K562 (cell line): Measurements from ENCODE around the gene MYO3B.

Experiments used
- EGR1 ChIP-seq: fragments of 450-650 bp; conservative IDR thresholded peaks from 2 replicates; pipeline ENCODE4 v1.6.1; 2017; ENCODE audit warnings: mild to moderate bottlenecking
- JUND ChIP-seq, 2 experiments: IDR thresholded peaks; 2 replicates in 1 of 2; 3 replicates in 1 of 2; pipeline ENCODE4 v1.6.1; 2011; ENCODE audit warnings: borderline replicate concordance in 2 of 2, low read depth in 2 of 2, low read length in 2 of 2, improper control_type of control experiment in 1 of 2, missing biosample characterization in 1 of 2, missing genetic modification characterization in 1 of 2, missing genetic modification reagents in 1 of 2
- PKNOX1 ChIP-seq: fragments of 450-650 bp; IDR thresholded peaks from 2 replicates; pipeline ENCODE4 v1.6.1; 2016
- RNF219 ChIP-seq: fragments of 250-450 bp; sonication (Bioruptor Pico); IDR thresholded peaks from 2 replicates; pipeline ENCODE4 v1.5.0; 2022; ENCODE audit warnings: mild to moderate bottlenecking
- SP2 ChIP-seq: IDR thresholded peaks from 2 replicates; pipeline ENCODE4 v1.6.1; 2011; ENCODE audit warnings: mild to moderate bottlenecking, low read depth, low read length, moderate library complexity; ENCODE audit not compliant: poor library complexity, severe bottlenecking; ENCODE audit errors: extremely low read depth
- ZEB2 ChIP-seq: fragments of 450-650 bp; IDR thresholded peaks from 2 replicates; pipeline ENCODE4 v1.6.1; 2016
- ZNF695 ChIP-seq: fragments of 450-650 bp; formaldehyde crosslinking; IDR thresholded peaks from 2 replicates; pipeline ENCODE4 v1.4.0; 2020; ENCODE audit warnings: mild to moderate bottlenecking, moderate library complexity
- TF ChIP-seq, protein P1 (sequence below): fragments of 450-650 bp; IDR thresholded peaks from 2 replicates; pipeline ENCODE4 v1.7.1; 2018; ENCODE audit warnings: mild to moderate bottlenecking, low read depth; ENCODE audit not compliant: partially characterized antibody

GRCh38 chr2:170446078-170446477, 268.1 kb downstream of the MYO3B start:
- TF ChIP-seq EGR1 (no peak), ZNF695 (no peak), ZEB2 (no peak), SP2 (no peak), RNF219 (no peak), PKNOX1 (no peak), JUND (IDR thresholded peaks at IDR 0.05; ENCODE audit: borderline replicate concordance, low read depth, low read length) (no peak), JUND (tag; IDR thresholded peaks at IDR 0.05; ENCODE audit: borderline replicate concordance, low read depth, low read length) (no peak)
- TF ChIP-seq, protein P1, sequence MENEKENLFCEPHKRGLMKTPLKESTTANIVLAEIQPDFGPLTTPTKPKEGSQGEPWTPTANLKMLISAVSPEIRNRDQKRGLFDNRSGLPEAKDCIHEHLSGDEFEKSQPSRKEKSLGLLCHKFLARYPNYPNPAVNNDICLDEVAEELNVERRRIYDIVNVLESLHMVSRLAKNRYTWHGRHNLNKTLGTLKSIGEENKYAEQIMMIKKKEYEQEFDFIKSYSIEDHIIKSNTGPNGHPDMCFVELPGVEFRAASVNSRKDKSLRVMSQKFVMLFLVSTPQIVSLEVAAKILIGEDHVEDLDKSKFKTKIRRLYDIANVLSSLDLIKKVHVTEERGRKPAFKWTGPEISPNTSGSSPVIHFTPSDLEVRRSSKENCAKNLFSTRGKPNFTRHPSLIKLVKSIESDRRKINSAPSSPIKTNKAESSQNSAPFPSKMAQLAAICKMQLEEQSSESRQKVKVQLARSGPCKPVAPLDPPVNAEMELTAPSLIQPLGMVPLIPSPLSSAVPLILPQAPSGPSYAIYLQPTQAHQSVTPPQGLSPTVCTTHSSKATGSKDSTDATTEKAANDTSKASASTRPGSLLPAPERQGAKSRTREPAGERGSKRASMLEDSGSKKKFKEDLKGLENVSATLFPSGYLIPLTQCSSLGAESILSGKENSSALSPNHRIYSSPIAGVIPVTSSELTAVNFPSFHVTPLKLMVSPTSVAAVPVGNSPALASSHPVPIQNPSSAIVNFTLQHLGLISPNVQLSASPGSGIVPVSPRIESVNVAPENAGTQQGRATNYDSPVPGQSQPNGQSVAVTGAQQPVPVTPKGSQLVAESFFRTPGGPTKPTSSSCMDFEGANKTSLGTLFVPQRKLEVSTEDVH, result no peak
